ENCODE measurements around the gene CFAP53.

DNA sequence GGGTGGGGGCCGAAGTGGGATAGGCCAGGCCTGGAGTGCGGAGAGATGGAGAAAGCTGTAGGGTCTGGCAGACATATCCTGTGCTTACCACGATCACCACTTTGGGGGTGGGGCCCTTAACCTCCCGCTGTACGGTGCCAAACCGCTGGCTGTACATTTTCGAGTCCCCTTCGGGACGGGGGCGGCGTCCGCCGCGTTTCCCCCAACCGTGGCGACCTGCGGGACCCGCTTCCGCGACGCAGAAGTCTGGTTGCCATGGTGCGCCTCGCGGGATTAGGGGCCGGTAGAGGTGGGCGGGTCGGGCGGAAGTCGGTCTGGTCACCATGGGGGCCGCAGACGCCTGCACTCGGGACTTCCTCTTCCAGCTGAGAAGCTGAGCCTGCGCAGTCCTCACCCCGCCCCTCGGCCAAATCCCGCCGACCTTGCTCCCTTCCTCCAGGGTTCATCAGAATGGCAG is at the start of gene CFAP53:
- TF ChIP-seq, protein P1, sequence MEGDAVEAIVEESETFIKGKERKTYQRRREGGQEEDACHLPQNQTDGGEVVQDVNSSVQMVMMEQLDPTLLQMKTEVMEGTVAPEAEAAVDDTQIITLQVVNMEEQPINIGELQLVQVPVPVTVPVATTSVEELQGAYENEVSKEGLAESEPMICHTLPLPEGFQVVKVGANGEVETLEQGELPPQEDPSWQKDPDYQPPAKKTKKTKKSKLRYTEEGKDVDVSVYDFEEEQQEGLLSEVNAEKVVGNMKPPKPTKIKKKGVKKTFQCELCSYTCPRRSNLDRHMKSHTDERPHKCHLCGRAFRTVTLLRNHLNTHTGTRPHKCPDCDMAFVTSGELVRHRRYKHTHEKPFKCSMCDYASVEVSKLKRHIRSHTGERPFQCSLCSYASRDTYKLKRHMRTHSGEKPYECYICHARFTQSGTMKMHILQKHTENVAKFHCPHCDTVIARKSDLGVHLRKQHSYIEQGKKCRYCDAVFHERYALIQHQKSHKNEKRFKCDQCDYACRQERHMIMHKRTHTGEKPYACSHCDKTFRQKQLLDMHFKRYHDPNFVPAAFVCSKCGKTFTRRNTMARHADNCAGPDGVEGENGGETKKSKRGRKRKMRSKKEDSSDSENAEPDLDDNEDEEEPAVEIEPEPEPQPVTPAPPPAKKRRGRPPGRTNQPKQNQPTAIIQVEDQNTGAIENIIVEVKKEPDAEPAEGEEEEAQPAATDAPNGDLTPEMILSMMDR (IDR thresholded peaks at IDR 0.05): no peak
- no peak for TF ChIP-seq ZFX (IDR thresholded peaks at IDR 0.05; ENCODE audit: borderline replicate concordance)
